HFF-Myc (cell line): Measurements from ENCODE around the gene GRK6.

ENCODE experiments used
- DNase-seq: peaks from one replicate; pipeline ENCODE4 v3.0.0-alpha.2; 2011; ENCODE audit warnings: low read depth; ENCODE audit errors: extremely low read depth
- H3K4me3 ChIP-seq: replicated peaks from 2 replicates; pipeline ENCODE4 v1.5.1; 2011; ENCODE audit warnings: low read depth, mild to moderate bottlenecking, control low read depth, low read length
- CTCF ChIP-seq: IDR thresholded peaks from 2 replicates; pipeline ENCODE4 v1.5.1; 2012; ENCODE audit warnings: mild to moderate bottlenecking, low read depth, low read length, control low read depth; ENCODE audit errors: missing control alignments

The GRK6 gene

GRCh38 chr5:177449140-177450061 is 22.9 kb downstream of the GRK6 start:
- no peak overlapping the region for H3K4me3 ChIP-seq
- no peak for DNase-seq
- TF ChIP-seq CTCF, result no peak

GRCh38 chr5:177450667-177451424 is 24.4 kb downstream of the GRK6 start:
- TF ChIP-seq CTCF, result no peak
- H3K4me3 ChIP-seq, result no peak overlapping the region

GRCh38 chr5:177452688-177453638 is 26.5 kb downstream of the GRK6 start:
- no peak for TF ChIP-seq CTCF
- no peak for DNase-seq
- H3K4me3 ChIP-seq, result no peak overlapping the region

More at GRCh38 chr5:177450667-177451424, 24.4 kb downstream of the GRK6 start:
- no peak for DNase-seq

- TF ChIP-seq CTCF, result no peak
- peak overlapping the region; percentile 45 for H3K4me3 ChIP-seq
- DNase-seq, result no peak
Measured at GRCh38 chr5:177453852-177454396, 27.4 kb downstream of the GRK6 start.

- DNase-seq, result no peak
- peak; percentile 90 for TF ChIP-seq CTCF
- H3K4me3 ChIP-seq, result peak overlapping the region; percentile 45
Measured at GRCh38 chr5:177454397-177455035, 28.0 kb downstream of the GRK6 start.
